GM12801 (cell line): ENCODE measurements around the gene ETFDH.

Experiments used
- CTCF ChIP-seq: IDR thresholded peaks from one replicate; pipeline ENCODE4 v1.5.1; 2011; ENCODE audit warnings: control low read depth; ENCODE audit not compliant: insufficient read length; ENCODE audit errors: extremely low read depth

ETFDH gene

GRCh38 chr4:158739600-158739999, 67.5 kb downstream of the ETFDH start:
- no peak for TF ChIP-seq CTCF

GRCh38 chr4:158741326-158742021, 69.4 kb downstream of the ETFDH start:
- no peak for TF ChIP-seq CTCF

- TF ChIP-seq CTCF: no peak
Measured at GRCh38 chr4:158750379-158750778, 78.3 kb downstream of the ETFDH start.

- no peak for TF ChIP-seq CTCF
Measured at GRCh38 chr4:158754385-158755180, 82.5 kb downstream of the ETFDH start.

GRCh38 chr4:158756588-158756987, 84.5 kb downstream of the ETFDH start:
- TF ChIP-seq CTCF: no peak

GRCh38 chr4:158758142-158758541, 86.0 kb downstream of the ETFDH start:
- TF ChIP-seq CTCF: no peak

- TF ChIP-seq CTCF: no peak
Measured at GRCh38 chr4:158758703-158759102, 86.6 kb downstream of the ETFDH start.
